Testis (tissue), 3 donors: ENCODE results near the gene ZNF503. TPM values are rescaled to one million over a fixed set of nuclear protein-coding genes. Genes with fewer than 3 reads are reported as not detected.

Experiments
- DNase-seq: peaks from one replicate; pipeline ENCODE4 v3.0.0-alpha.2; 2019
- H3K27ac ChIP-seq, 2 donors: fragments of 200-600 bp; sonication (generic); one replicate each; pipeline ENCODE4 v1.5.1; 2019
- H3K27me3 ChIP-seq: fragments of 200-600 bp; sonication (generic); one replicate; pipeline ENCODE4 v1.5.1; 2019
- H3K36me3 ChIP-seq: fragments of 200-600 bp; sonication (generic); one replicate; pipeline ENCODE4 v1.5.1; 2017; ENCODE audit warnings: low read depth; ENCODE audit errors: missing control alignments
- H3K4me1 ChIP-seq: fragments of 200-600 bp; sonication (generic); one replicate; pipeline ENCODE4 v1.5.1; 2019
- H3K4me3 ChIP-seq, 2 donors: fragments of 200-600 bp; sonication (generic); one replicate each; pipeline ENCODE4 v1.5.1; 2017 to 2019
- H3K9me3 ChIP-seq: fragments of 200-600 bp; sonication (generic); one replicate; pipeline ENCODE4 v1.5.1; 2017
- POLR2A ChIP-seq: fragments of 450-650 bp; IDR thresholded peaks from one replicate; pipeline ENCODE4 v1.6.1; 2017; ENCODE audit warnings: antibody characterized with exemption, mild to moderate bottlenecking, moderate library complexity
- WGBS, 2 donors: methylation state at CpG; one replicate each; pipeline ENCODE4 v1.1.5; 2018; 5-methylcytosine and 5-hydroxymethylcytosine counted together
- intact Hi-C: fragments of 100-400 bp; cut with DNase I; formaldehyde crosslinking; loops from one replicate; pipeline ENCODE4 v1.15.1; 2023; ENCODE audit warnings: low total_unique reads
- polyA plus RNA-seq: library from polyadenylated mRNA; stranded (reverse); fragments of 350-450 nt; fragmentation: Illumina TruSeq; extraction: RNeasy Lipid Tissue Mini Kit (QIAGEN cat#74804); gene quantifications from one replicate; pipeline ENCODE4 v1.2.3, GENCODE V29; 2014; ENCODE audit warnings: low read depth, low replicate concordance; ENCODE audit not compliant: insufficient read depth
- total RNA-seq, 2 donors: library from RNA; depleted of rRNA; stranded (reverse); fragments of >200 nt; gene quantifications; one replicate each; pipeline ENCODE4 v1.2.3, GENCODE V29; 2016
- TF ChIP-seq, protein P1 (sequence below), 3 experiments: fragments of 450-650 bp in 2 of 3; fragments of 200-600 bp in 1 of 3; sonication (generic) in 1 of 3; IDR thresholded peaks; one replicate each; pipeline ENCODE4 v1.5.1; 2016 to 2019; ENCODE audit warnings: antibody characterized with exemption in 3 of 3, mild to moderate bottlenecking in 2 of 3, moderate library complexity in 1 of 3

Gene ZNF503
- total and polyA plus RNA-seq, 3 donors from 2014 or later: 7.0 to 9.8 (median 8.0) TPM

DNA sequence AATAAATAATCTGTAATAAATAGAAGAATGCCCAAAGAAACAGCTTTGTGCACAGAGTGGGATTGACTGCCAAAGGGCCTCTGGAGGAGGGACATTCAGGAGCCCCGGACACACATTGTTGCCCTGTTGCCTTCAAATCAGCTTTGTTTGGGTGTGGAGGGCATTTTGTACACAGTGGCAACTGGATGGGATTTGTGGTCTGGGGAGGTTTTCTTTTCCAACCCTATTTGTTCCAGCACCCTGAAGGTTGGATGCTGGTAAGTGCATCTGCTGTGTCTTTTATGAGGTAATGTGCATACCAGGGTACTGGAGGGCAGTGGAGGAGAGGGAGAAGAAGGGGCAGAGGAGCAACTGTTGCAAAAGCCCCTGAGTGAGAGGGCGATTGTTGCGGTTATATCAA, 36.1 kb upstream of the ZNF503 start:
- intact Hi-C loops: no loop called here
- Histone ChIP-seq H3K36me3 (no peaks in the 10 kb centered on the region), H3K4me1 (peaks cover 1% of the 10 kb centered on the region), H3K27me3 (no peaks in the 10 kb centered on the region), H3K9me3 (no peaks in the 10 kb centered on the region), H3K27ac (no peak overlapping the region), H3K4me3 (no peak overlapping the region)
- TF ChIP-seq POLR2A: no peak
- TF ChIP-seq, protein P1, sequence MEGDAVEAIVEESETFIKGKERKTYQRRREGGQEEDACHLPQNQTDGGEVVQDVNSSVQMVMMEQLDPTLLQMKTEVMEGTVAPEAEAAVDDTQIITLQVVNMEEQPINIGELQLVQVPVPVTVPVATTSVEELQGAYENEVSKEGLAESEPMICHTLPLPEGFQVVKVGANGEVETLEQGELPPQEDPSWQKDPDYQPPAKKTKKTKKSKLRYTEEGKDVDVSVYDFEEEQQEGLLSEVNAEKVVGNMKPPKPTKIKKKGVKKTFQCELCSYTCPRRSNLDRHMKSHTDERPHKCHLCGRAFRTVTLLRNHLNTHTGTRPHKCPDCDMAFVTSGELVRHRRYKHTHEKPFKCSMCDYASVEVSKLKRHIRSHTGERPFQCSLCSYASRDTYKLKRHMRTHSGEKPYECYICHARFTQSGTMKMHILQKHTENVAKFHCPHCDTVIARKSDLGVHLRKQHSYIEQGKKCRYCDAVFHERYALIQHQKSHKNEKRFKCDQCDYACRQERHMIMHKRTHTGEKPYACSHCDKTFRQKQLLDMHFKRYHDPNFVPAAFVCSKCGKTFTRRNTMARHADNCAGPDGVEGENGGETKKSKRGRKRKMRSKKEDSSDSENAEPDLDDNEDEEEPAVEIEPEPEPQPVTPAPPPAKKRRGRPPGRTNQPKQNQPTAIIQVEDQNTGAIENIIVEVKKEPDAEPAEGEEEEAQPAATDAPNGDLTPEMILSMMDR (IDR thresholded peaks at IDR 0.05): no peak
- no peak for DNase-seq
- WGBS, 2 donors: 75 to 86% methylated on average over 3 of the region's 3 CpGs

DNA sequence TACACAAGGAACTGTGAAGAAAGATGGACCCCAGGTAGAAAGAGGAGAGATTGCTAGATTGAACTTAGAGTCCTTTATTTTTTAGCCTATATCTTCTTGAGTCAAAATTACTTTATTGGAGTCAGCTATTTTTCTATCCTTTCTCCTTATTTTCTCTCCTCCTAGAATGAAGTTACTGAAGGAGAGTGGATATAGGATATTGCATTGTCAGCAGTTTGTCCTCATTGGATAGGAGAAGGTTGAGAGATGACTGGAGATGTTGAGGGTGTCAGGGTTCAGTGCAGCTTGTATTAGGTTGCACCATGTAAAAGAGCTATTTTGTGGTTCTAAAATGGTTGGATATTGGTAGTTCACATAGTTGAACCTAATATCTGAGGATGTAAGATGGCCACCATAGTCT, 35.3 kb upstream of the ZNF503 start:
- Histone ChIP-seq H3K27ac (no peak overlapping the region), H3K4me1 (peaks cover 4% of the 10 kb centered on the region), H3K9me3 (no peaks in the 10 kb centered on the region), H3K36me3 (no peaks in the 10 kb centered on the region), H3K27me3 (no peaks in the 10 kb centered on the region), H3K4me3 (no peak overlapping the region)
- no peak for TF ChIP-seq POLR2A
- TF ChIP-seq, protein P1 (IDR thresholded peaks at IDR 0.05): no peak
- DNase-seq: no peak
- intact Hi-C loops: no loop called here

DNA sequence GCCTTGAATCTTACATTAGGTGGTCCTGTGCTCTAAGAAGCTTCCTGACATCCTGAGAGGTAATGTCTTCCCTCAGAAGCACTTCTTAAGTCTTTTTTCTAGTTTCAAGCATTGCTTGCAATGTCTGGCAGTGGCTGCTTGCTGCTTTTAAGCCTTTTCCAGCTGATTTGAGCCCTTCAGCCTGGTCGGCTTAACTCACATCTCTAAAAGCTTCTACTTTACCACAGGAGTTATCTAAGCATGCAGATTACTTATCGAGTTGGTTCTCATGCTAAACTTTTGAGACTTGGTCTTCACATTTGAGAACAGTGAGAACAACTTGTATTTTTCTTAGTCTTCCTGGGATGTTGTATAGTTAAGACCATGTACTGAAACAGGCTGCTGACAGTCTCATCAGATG, 33.7 kb upstream of the ZNF503 start:
- no peak overlapping the region for H3K27ac ChIP-seq
- no peaks in the 10 kb centered on the region for H3K27me3 ChIP-seq
- 82% methylated on average over 2 of the region's 2 CpGs for WGBS, 2 donors
- no peaks in the 10 kb centered on the region for H3K36me3 ChIP-seq
- H3K9me3 ChIP-seq: no peaks in the 10 kb centered on the region
- intact Hi-C loops: no loop called here
- H3K4me1 ChIP-seq: peaks cover 12% of the 10 kb centered on the region
- H3K4me3 ChIP-seq: no peak overlapping the region
- TF ChIP-seq, protein P1 (IDR thresholded peaks at IDR 0.05): no peak
- TF ChIP-seq POLR2A: no peak
- DNase-seq: no peak

DNA sequence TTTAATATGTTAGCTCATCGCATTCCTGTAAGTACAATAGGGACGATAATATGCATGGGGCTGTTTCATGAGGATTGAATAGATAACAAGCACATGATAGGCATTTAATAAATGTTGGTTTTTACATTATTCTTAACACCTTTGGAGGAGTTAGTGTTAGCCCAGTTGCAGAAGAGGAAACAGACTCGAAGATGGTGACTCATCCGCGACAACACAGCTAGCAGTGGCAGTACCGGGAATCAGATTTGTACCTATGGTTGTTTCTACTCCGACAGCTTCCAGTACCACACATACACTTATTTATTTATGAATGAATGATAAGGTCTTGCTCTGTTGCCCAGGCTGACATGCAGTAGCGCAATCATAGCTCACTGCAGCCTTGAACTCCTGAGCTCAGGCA, 32.7 kb upstream of the ZNF503 start:
- H3K9me3 ChIP-seq: no peaks in the 10 kb centered on the region
- H3K36me3 ChIP-seq: no peaks in the 10 kb centered on the region
- no peak for DNase-seq
- H3K4me1 ChIP-seq: peaks cover 19% of the 10 kb centered on the region
- no peak overlapping the region for H3K4me3 ChIP-seq
- WGBS, 2 donors: 90 to 97% methylated on average over 8 of the region's 8 CpGs
- H3K27me3 ChIP-seq: no peaks in the 10 kb centered on the region
- no peak overlapping the region for H3K27ac ChIP-seq
- intact Hi-C loops: no loop called here
- TF ChIP-seq, protein P1 (IDR thresholded peaks at IDR 0.05): no peak
- TF ChIP-seq POLR2A: no peak

DNA sequence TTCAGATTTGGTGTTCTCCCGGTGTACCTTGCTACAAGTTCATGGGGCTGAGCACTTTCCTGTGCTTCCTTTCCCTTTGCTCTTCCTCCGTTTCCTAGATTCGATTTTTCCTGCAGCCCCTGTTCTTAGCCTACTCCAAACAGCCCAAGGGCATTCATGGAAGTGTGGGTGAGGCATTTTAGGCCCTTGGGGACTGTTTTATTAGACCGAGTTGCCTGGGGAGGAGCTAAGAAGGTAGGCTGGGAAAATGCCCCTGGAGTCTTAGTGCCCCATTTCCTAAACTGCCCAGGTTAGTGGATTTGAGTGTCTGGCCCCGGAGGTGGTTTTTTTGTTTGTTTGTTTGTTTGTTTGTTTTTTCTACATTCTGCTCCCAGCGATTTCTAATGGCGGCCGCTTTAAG, 31.7 kb upstream of the ZNF503 start:
- TF ChIP-seq, protein P1 (IDR thresholded peaks at IDR 0.05): no peak
- no peak for TF ChIP-seq POLR2A
- Histone ChIP-seq H3K4me3 (no peak overlapping the region), H3K9me3 (no peaks in the 10 kb centered on the region), H3K27me3 (no peaks in the 10 kb centered on the region), H3K4me1 (peaks cover 28% of the 10 kb centered on the region), H3K27ac (no peak overlapping the region), H3K36me3 (no peaks in the 10 kb centered on the region)
- DNase-seq: no peak
- WGBS, 2 donors: 51 to 56% methylated on average over 8 of the region's 8 CpGs
- intact Hi-C loops: no loop called here
